ENCODE data around the gene RIOK1. TPM values are rescaled to one million over a fixed set of nuclear protein-coding genes. Genes with fewer than 3 reads are reported as not detected.
A peak's percentile ranks its signal among the peaks of the same experiment; 100 is the strongest.

The RIOK1 gene
- total RNA-seq (2014; rRNA removed): 29.8 and 39.9 TPM in 2 replicates
- Bru-seq, nascent RNA: percentile 71 among the genes with signal in this experiment
- BruChase-seq, experiment 1, labeled RNA remaining after a 6-hour chase: percentile 79 among the genes with signal in this experiment
- BruChase-seq, experiment 2, labeled RNA remaining after a 2-hour chase: percentile 73 among the genes with signal in this experiment
- long read RNA-seq, transcript RIOK1-202 (17 exons, 2,810 nt): major isoform, 49 of 99 reads
- long read RNA-seq, partial matches to known transcripts: 31 of 99 reads
- long read RNA-seq, other reads (novel, unspliced or antisense): 19 of 99 reads

DNA sequence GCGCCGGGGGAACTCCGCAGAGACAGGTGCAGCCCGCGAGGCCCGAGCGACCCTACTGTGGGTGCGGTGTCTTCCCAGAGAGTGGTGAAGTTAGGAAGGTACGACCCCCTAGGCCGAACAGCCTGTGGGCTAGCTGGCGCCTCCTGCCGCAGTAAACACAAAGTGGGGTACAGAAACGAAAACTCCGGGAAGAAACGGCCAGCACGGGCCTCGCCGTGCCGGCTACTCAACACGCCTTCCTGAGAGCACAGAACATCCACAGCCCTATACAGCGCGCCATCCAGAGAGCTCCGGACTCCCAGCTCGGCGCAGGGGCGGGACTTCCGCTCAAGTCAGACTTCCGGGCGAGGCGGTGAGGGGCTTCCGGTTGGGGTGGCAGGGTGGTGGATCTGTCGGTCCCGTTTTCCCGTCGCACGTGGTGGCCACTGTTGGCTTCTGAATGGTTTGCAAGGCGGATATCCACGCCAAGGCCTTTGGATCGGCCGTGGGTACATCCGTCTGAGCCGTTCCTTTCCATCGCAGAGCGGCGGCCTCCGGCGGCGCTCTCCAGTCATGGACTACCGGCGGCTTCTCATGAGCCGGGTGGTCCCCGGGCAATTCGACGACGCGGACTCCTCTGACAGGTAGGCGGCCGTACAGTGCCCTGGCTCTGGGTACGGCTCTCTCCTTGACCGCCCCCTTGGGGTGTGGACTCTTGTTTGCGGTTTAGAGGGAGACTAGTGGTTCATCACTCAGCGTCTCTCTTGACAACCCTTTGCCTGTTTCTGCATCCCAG lies at the start of gene RIOK1, which contains the start of gene CAGE1:
TSS of gene RIOK1 (plus strand) at position 358 of the 775 bp plus-strand sequence. CDS start at position 553, 195 bp downstream.
TSS of gene CAGE1 (minus strand) at position 292 of the 775 bp plus-strand sequence. CDS start 2,569 bp downstream, outside the sequence.
- H3K9ac ChIP-seq (ENCODE audit: low read length): peak within 1 kb of the TSS; percentile 95
- H3K36me3 ChIP-seq (ENCODE audit: low read depth, low read length): peaks cover 8% of the 10 kb centered on the region; the same call in 1 of the 2 replicates
- H2AFZ ChIP-seq (ENCODE audit: low read length): peak within 1 kb of the TSS; percentile 83
- ChIA-PET POLR2A (ENCODE audit: unreplicated experiment) (interaction anchor here (1.0 kb wide), 1 partner anchor 200 kb away, joined by 7 read pairs; the partner anchor contains the start of gene SNRNP48), CTCF (interaction anchor here (0.5 to 0.6 kb wide), 2 partner anchors 148 to 154 kb away, joined by 3 to 4 read pairs; no protein-coding TSS in a partner anchor)
- H4K20me1 ChIP-seq (ENCODE audit: low read length): peaks cover 8% of the 10 kb centered on the region; the same call in 1 of the 2 replicates
- H3K79me2 ChIP-seq (ENCODE audit: low read length): peaks cover 42% of the 10 kb centered on the region
- peak within 1 kb of the TSS; percentile 92 for H3K4me2 ChIP-seq (ENCODE audit: low read length)
- TF ChIP-seq EZH2phosphoT487 (IDR thresholded peaks at IDR 0.05; ENCODE audit: borderline replicate concordance, low read length): no peak
- no peak for TF ChIP-seq EZH2 (IDR thresholded peaks at IDR 0.05; ENCODE audit: low read length, unreplicated experiment)
- TF ChIP-seq, protein P1, sequence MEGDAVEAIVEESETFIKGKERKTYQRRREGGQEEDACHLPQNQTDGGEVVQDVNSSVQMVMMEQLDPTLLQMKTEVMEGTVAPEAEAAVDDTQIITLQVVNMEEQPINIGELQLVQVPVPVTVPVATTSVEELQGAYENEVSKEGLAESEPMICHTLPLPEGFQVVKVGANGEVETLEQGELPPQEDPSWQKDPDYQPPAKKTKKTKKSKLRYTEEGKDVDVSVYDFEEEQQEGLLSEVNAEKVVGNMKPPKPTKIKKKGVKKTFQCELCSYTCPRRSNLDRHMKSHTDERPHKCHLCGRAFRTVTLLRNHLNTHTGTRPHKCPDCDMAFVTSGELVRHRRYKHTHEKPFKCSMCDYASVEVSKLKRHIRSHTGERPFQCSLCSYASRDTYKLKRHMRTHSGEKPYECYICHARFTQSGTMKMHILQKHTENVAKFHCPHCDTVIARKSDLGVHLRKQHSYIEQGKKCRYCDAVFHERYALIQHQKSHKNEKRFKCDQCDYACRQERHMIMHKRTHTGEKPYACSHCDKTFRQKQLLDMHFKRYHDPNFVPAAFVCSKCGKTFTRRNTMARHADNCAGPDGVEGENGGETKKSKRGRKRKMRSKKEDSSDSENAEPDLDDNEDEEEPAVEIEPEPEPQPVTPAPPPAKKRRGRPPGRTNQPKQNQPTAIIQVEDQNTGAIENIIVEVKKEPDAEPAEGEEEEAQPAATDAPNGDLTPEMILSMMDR (conservative IDR thresholded peaks at IDR 0.05; ENCODE audit: low read depth, low read length): no peak
- H3K9me2 ChIP-seq (replicated peaks; ENCODE audit: low read length): no peaks in the 10 kb centered on the region
- DNase-seq: peak; percentile 91
- H3K4me1 ChIP-seq (ENCODE audit: insufficient read depth, low read length): peaks cover 20% of the 10 kb centered on the region
- H3K4me3 ChIP-seq (ENCODE audit: low read length): peak within 1 kb of the TSS; percentile 82
- ATAC-seq: peak; percentile 96
- H3K27ac ChIP-seq (ENCODE audit: low read length): peak within 1 kb of the TSS; percentile 88
- intact Hi-C loops (cut with micrococcal nuclease): loop anchor here (1.0 kb wide), 2 partner anchors 76 to 152 kb away; partner anchors contain the start of genes DSP and SSR1
- TSS peak; percentile 80 for BruUV-seq (replicated peaks)
- H3K9me3 ChIP-seq (ENCODE audit: low read length): no peaks in the 10 kb centered on the region
- H3F3A ChIP-seq (ENCODE audit: low read length, unreplicated experiment): no peaks in the 10 kb centered on the region
- H3K27me3 ChIP-seq (ENCODE audit: low read length): no peaks in the 10 kb centered on the region

DNA sequence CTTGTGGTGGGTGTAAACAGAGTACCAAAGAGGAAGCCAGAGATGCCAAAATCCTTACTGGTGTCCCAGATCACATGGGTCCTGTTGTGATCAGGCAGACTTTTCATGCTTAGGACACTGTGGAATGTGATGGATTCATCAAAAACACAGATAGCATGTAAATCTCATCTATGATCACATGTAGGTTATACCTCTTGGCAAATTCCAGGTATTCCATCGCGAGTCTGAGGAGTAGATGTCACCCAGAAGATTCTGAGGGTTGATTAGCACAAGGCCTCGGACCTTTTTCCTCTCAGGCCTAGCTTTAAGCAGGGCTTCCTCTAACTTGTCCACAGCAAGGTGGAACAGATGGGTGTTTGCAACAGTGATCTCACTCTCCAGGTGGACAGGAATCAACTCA lies 48.3 kb upstream of the RIOK1 start:
- Histone ChIP-seq H2AFZ (ENCODE audit: low read length) (no peak overlapping the region), H3K9me3 (ENCODE audit: low read length) (no peaks in the 10 kb centered on the region), H3K27ac (ENCODE audit: low read length) (no peak overlapping the region), H3K79me2 (ENCODE audit: low read length) (no peaks in the 10 kb centered on the region), H3K36me3 (ENCODE audit: low read depth, low read length) (no peaks in the 10 kb centered on the region), H3K9me2 (replicated peaks; ENCODE audit: low read length) (no peaks in the 10 kb centered on the region), H3K27me3 (ENCODE audit: low read length) (no peaks in the 10 kb centered on the region), H3F3A (ENCODE audit: low read length, unreplicated experiment) (no peaks in the 10 kb centered on the region), H3K4me3 (ENCODE audit: low read length) (no peak overlapping the region), H3K4me1 (ENCODE audit: insufficient read depth, low read length) (peaks cover 6% of the 10 kb centered on the region; the same call in 1 of the 2 replicates), H3K4me2 (ENCODE audit: low read length) (no peak overlapping the region), H3K9ac (ENCODE audit: low read length) (no peak overlapping the region), H4K20me1 (ENCODE audit: low read length) (no peaks in the 10 kb centered on the region)
- TF ChIP-seq EZH2phosphoT487 (IDR thresholded peaks at IDR 0.05; ENCODE audit: borderline replicate concordance, low read length) (no peak), EZH2 (IDR thresholded peaks at IDR 0.05; ENCODE audit: low read length, unreplicated experiment) (no peak)
- TF ChIP-seq, protein P1 (conservative IDR thresholded peaks at IDR 0.05; ENCODE audit: low read depth, low read length): no peak
- BruUV-seq (replicated peaks): no TSS peak
- ChIA-PET CTCF (no interaction called here), POLR2A (ENCODE audit: unreplicated experiment) (no interaction called here)
- DNase-seq: no peak
- ATAC-seq: no peak
- intact Hi-C loops (cut with micrococcal nuclease): no loop called here
